K562 (cell line): Measurements from ENCODE around the gene SDK1. TPM values are rescaled to one million over a fixed set of nuclear protein-coding genes. Genes with fewer than 3 reads are reported as not detected.

Source experiments
- ATAC-seq: fragments of 200-7000 bp; cut with Tn5 transposase; 3 replicates; pipeline ENCODE4 v1.9.1; 2020; ENCODE audit warnings: moderate library complexity
- BruUV-seq: library from RNA; stranded (reverse); fragments of 400-500 nt; replicated peaks from 2 replicates; lab custom pipeline; 2021; lab: Mats Ljungman, UMichigan
- CTCF ChIA-PET: fragments of 300-600 bp; formaldehyde crosslinking; extraction: SDS; loops from one replicate; lab custom pipeline; 2021; ENCODE audit warnings: low intra/inter-chr PET ratio; lab: Yijun Ruan, JAX
- POLR2A ChIA-PET: fragments of 300-600, 350-650 bp; sonication (Branson Sonifier 250); formaldehyde crosslinking; extraction: SDS; loops from one replicate; lab custom pipeline; 2021; ENCODE audit warnings: antibody characterized with exemption, inconsistent platforms; lab: Yijun Ruan, JAX
- DNase-seq, 4 experiments: peaks; one replicate each; pipeline versions ENCODE4 v3.0.0 to v3.0.0-alpha.2; 2011 to 2018; ENCODE audit warnings: low spot score in 3 of 4, mixed read lengths in 3 of 4; ENCODE audit errors: extremely low read depth in 1 of 4
- FAIRE-seq: peaks from 2 replicates; lab custom pipeline; 2011; peaks lifted over from hg19 to GRCh38; lab: Jason Lieb, UNC
- H2AFZ ChIP-seq: 2 replicates; pipeline ENCODE4 v1.6.0; 2011; ENCODE audit warnings: low read depth, low read length, control low read depth, inconsistent platforms
- H3K27ac ChIP-seq: fragments of 200-600 bp; 3 replicates; pipeline ENCODE4 v1.8.0; 2011; ENCODE audit warnings: low read depth, mild to moderate bottlenecking, control low read depth, inconsistent platforms, low read length, moderate library complexity, mixed read lengths; ENCODE audit errors: extremely low read depth
- H3K27me3 ChIP-seq, 2 experiments: fragments of 300-600 bp in 1 of 2; 2 replicates in 1 of 2; 3 replicates in 1 of 2; pipeline versions ENCODE4 v1.6.0 to v1.8.0; 2011; ENCODE audit warnings: inconsistent platforms in 2 of 2, low read length in 2 of 2, mild to moderate bottlenecking in 1 of 2, mixed read lengths in 1 of 2, moderate library complexity in 1 of 2; ENCODE audit not compliant: control insufficient read depth in 2 of 2, insufficient read depth in 2 of 2
- H3K36me3 ChIP-seq: fragments of 300-600 bp; 3 replicates; pipeline ENCODE4 v1.8.0; 2011; ENCODE audit warnings: mild to moderate bottlenecking, low read length, inconsistent platforms; ENCODE audit not compliant: control insufficient read depth, insufficient read depth
- H3K4me1 ChIP-seq, 2 experiments: fragments of 200-600 bp in 1 of 2; replicated peaks in 1 of 2; 2 replicates in 1 of 2; 3 replicates in 1 of 2; pipeline versions ENCODE4 v1.5.1 to v1.8.0; 2011; ENCODE audit warnings: inconsistent platforms in 2 of 2, low read length in 2 of 2, mild to moderate bottlenecking in 1 of 2, mixed read lengths in 1 of 2, moderate library complexity in 1 of 2; ENCODE audit not compliant: control insufficient read depth in 2 of 2, insufficient read depth in 2 of 2
- H3K4me2 ChIP-seq: 2 replicates; pipeline ENCODE4 v1.6.1; 2011; ENCODE audit warnings: low read length, control low read depth, inconsistent platforms, mixed read lengths; ENCODE audit not compliant: insufficient read depth
- H3K4me3 ChIP-seq: fragments of 200-600 bp; sonication (generic), shearing (Covaris generic); 2 replicates; pipeline ENCODE4 v1.5.1; 2016; ENCODE audit warnings: control low read depth, inconsistent platforms
- H3K79me2 ChIP-seq: fragments of 200-600 bp; 3 replicates; pipeline ENCODE4 v1.8.0; 2011; ENCODE audit warnings: low read length, inconsistent platforms; ENCODE audit not compliant: control insufficient read depth, insufficient read depth
- H3K9ac ChIP-seq, 2 experiments: 2 replicates each; pipeline versions ENCODE4 v1.6.0 to v1.6.1; 2011; ENCODE audit warnings: low read depth in 2 of 2, low read length in 2 of 2, control low read depth in 1 of 2, inconsistent platforms in 1 of 2, mild to moderate bottlenecking in 1 of 2, mixed read lengths in 1 of 2; ENCODE audit not compliant: insufficient read depth in 1 of 2
- H3K9me1 ChIP-seq: one replicate; pipeline ENCODE4 v1.6.0; 2011; ENCODE audit warnings: inconsistent platforms, mild to moderate bottlenecking, low read length, moderate library complexity; ENCODE audit not compliant: control insufficient read depth, insufficient read depth
- H3K9me3 ChIP-seq: replicated peaks from 2 replicates; pipeline ENCODE4 v1.5.1; 2011; ENCODE audit warnings: low read depth, low read length, inconsistent platforms; ENCODE audit not compliant: control insufficient read depth, insufficient read depth
- H4K20me1 ChIP-seq: replicated peaks from 2 replicates; pipeline ENCODE4 v1.6.1; 2011; ENCODE audit warnings: low read length, inconsistent platforms, mixed read lengths; ENCODE audit not compliant: control insufficient read depth, insufficient read depth
- CHD4 ChIP-seq: fragments of 200-600 bp; sonication (generic); IDR thresholded peaks from 3 replicates; pipeline ENCODE4 v1.6.1; 2012; ENCODE audit warnings: low read depth, mild to moderate bottlenecking, mixed read lengths, low read length, inconsistent platforms; ENCODE audit not compliant: insufficient read depth, insufficient replicate concordance, poor library complexity, severe bottlenecking
- EP400 ChIP-seq: fragments of 450-650 bp; IDR thresholded peaks from 2 replicates; pipeline ENCODE4 v1.6.1; 2017; ENCODE audit warnings: antibody characterized with exemption, mild to moderate bottlenecking, moderate library complexity
- HSF4 ChIP-seq: fragments of 250-450 bp; sonication (Bioruptor Pico); IDR thresholded peaks from 2 replicates; pipeline ENCODE4 v2.1.2; 2022; ENCODE audit warnings: mild to moderate bottlenecking, moderate library complexity, borderline replicate concordance
- MTA2 ChIP-seq: fragments of 450-650 bp; IDR thresholded peaks from 2 replicates; pipeline ENCODE4 v1.6.1; 2016; ENCODE audit warnings: low read depth
- NUFIP1 ChIP-seq: fragments of 450-650 bp; IDR thresholded peaks from 2 replicates; pipeline ENCODE4 v1.6.1; 2018; ENCODE audit not compliant: partially characterized antibody
- RERE ChIP-seq: sonication (generic); formaldehyde crosslinking; IDR thresholded peaks from 2 replicates; pipeline ENCODE4 v1.8.0; 2023; ENCODE audit warnings: missing genetic modification reagents, mild to moderate bottlenecking, borderline replicate concordance
- TEAD4 ChIP-seq, 2 experiments: sonication (generic) in 1 of 2; formaldehyde crosslinking in 1 of 2; IDR thresholded peaks; 2 replicates each; pipeline versions ENCODE4 v1.6.1 to v1.8.0; 2012 to 2022; ENCODE audit warnings: borderline replicate concordance in 1 of 2, inconsistent platforms in 1 of 2, low read length in 1 of 2, mild to moderate bottlenecking in 1 of 2, missing genetic modification reagents in 1 of 2
- ZFX ChIP-seq: sonication (generic); formaldehyde crosslinking; IDR thresholded peaks from 2 replicates; pipeline ENCODE4 v1.8.0; 2022; ENCODE audit warnings: mild to moderate bottlenecking, missing genetic modification reagents, moderate library complexity
- WGBS: fragments of 100-300 bp; shearing (Covaris generic); methylation state at CpG from one replicate; pipeline ENCODE4 v1.1.6; 2016; ENCODE audit warnings: low coverage, mixed read lengths; ENCODE audit not compliant: insufficient coverage; ENCODE audit errors: missing lambda C conversion rate; 5-methylcytosine and 5-hydroxymethylcytosine counted together
- in situ Hi-C: fragments of 300-500 bp; cut with MboI; formaldehyde crosslinking; loops from 4 replicates; pipeline ENCODE4 v1.15.0; 2018; ENCODE audit warnings: inconsistent platforms, mixed read lengths
- intact Hi-C: fragments of 100-400 bp; cut with micrococcal nuclease; formaldehyde crosslinking; loops from 2 replicates; pipeline ENCODE4 v1.14.2; 2022
- polyA plus RNA-seq, 8 experiments: library from polyadenylated mRNA; depleted of rRNA in 4 of 8; stranded (reverse) in 5 of 8; unstranded in 3 of 8; fragments of >200 nt; fragmentation: Nextera tagmentation in 2 of 8; fragmentation: Illumina TruSeq in 1 of 8; extraction: Ambion mirVana in 2 of 8; extraction: Trizol in 1 of 8; gene quantifications; 2 replicates each; pipeline versions ENCODE4 v1.2.1 to v1.2.3, GENCODE V29; 2011 to 2014; ENCODE audit warnings: inconsistent platforms in 1 of 8, missing spikeins in 1 of 8
- total RNA-seq, 7 experiments: library from RNA; depleted of rRNA in 6 of 7; stranded (reverse); fragments of >200 nt in 6 of 7; fragmentation: Illumina TruSeq in 2 of 7; extraction: Trizol in 2 of 7; gene quantifications; 2 replicates each; pipeline versions ENCODE4 v1.2.1 to v1.2.3, GENCODE V29; 2011 to 2021; ENCODE audit warnings: low replicate concordance in 1 of 7

Gene SDK1
- total and polyA plus RNA-seq, 9 of the 15 experiments (the other 6 are each of a cell fraction or from before 2014, with no cell fraction given), result 0.16 TPM; not detected in 8

- TF ChIP-seq CHD4, result no peak
Measured at GRCh38 chr7:3978839-3979238, 677.8 kb downstream of the SDK1 start (continued).

GRCh38 chr7:3979611-3980299 lies 678.7 kb downstream of the SDK1 start:
- Histone ChIP-seq H4K20me1 (no peaks in the 10 kb centered on the region), H3K36me3 (no peaks in the 10 kb centered on the region), H3K79me2 (no peaks in the 10 kb centered on the region), H3K4me2 (no peak overlapping the region), H3K9me1 (no peaks in the 10 kb centered on the region), H3K27ac (no peak overlapping the region), H3K27me3 (peaks cover 4 to 12% of the 10 kb centered on the region in 2 experiments; a peak in 3 of 5 replicates), H3K9me3 (no peaks in the 10 kb centered on the region), H2AFZ (no peak overlapping the region), H3K9ac (no peak overlapping the region), H3K4me1 (no peaks in the 10 kb centered on the region), H3K4me3 (no peak overlapping the region)
- 0% methylated on average over 5 of the region's 5 CpGs for WGBS
- in situ Hi-C loops, result no loop called here
- intact Hi-C loops, result no loop called here
- ATAC-seq (no peak), DNase-seq (no peak), FAIRE-seq (no peak)
- ChIA-PET CTCF (no interaction called here), POLR2A (no interaction called here)
- BruUV-seq, result no TSS peak
- no peak for TF ChIP-seq MTA2
- no peak for TF ChIP-seq EP400
- no peak for TF ChIP-seq NUFIP1
- TF ChIP-seq RERE (CRISPR knock-in tag), result no peak
- no peak for TF ChIP-seq ZFX (CRISPR knock-in tag)
- no peak for TF ChIP-seq HSF4
- no peak for TF ChIP-seq TEAD4 (IDR thresholded peaks at IDR 0.05; ENCODE audit: low read length)
- no peak for TF ChIP-seq TEAD4 (CRISPR knock-in tag; IDR thresholded peaks at IDR 0.05; ENCODE audit: borderline replicate concordance)
